Uterus (tissue), 2 donors: ENCODE results near the gene UBA5.

Experiments used
- POLR2A ChIP-seq, 2 donors: fragments of 450-650 bp; IDR thresholded peaks; one replicate each; pipeline ENCODE4 v1.6.1; 2016; ENCODE audit warnings: antibody characterized with exemption in 2 of 2, mild to moderate bottlenecking in 1 of 2, moderate library complexity in 1 of 2
- TF ChIP-seq, protein P1 (sequence below), 4 experiments: fragments of 200-600 bp in 2 of 4; fragments of 450-650 bp in 2 of 4; sonication (generic) in 2 of 4; IDR thresholded peaks; one replicate each; pipeline ENCODE4 v1.5.1; 2016 to 2019; ENCODE audit warnings: antibody characterized with exemption in 4 of 4, mild to moderate bottlenecking in 2 of 4, moderate library complexity in 1 of 4

- no peak for TF ChIP-seq POLR2A (IDR thresholded peaks at IDR 0.05)
- TF ChIP-seq, protein P1, sequence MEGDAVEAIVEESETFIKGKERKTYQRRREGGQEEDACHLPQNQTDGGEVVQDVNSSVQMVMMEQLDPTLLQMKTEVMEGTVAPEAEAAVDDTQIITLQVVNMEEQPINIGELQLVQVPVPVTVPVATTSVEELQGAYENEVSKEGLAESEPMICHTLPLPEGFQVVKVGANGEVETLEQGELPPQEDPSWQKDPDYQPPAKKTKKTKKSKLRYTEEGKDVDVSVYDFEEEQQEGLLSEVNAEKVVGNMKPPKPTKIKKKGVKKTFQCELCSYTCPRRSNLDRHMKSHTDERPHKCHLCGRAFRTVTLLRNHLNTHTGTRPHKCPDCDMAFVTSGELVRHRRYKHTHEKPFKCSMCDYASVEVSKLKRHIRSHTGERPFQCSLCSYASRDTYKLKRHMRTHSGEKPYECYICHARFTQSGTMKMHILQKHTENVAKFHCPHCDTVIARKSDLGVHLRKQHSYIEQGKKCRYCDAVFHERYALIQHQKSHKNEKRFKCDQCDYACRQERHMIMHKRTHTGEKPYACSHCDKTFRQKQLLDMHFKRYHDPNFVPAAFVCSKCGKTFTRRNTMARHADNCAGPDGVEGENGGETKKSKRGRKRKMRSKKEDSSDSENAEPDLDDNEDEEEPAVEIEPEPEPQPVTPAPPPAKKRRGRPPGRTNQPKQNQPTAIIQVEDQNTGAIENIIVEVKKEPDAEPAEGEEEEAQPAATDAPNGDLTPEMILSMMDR (IDR thresholded peaks at IDR 0.05): no peak
Measured at GRCh38 chr3:132675408-132675807, 15.3 kb downstream of the UBA5 start.
